Transverse colon (tissue), 4 donors: Measurements from ENCODE around the gene FARP1. TPM values are rescaled to one million over a fixed set of nuclear protein-coding genes. Genes with fewer than 3 reads are reported as not detected.

Experiments used
- DNase-seq: peaks from one replicate; pipeline ENCODE4 v3.0.0-alpha.2; 2019
- H3K27ac ChIP-seq, 4 donors: fragments of 200-600 bp; sonication (generic); 2 replicates each; pipeline ENCODE4 v1.5.1; 2016 to 2018; ENCODE audit warnings: inconsistent platforms in 4 of 4
- H3K27me3 ChIP-seq: fragments of 200-600 bp; sonication (generic); 2 replicates; pipeline ENCODE4 v1.5.1; 2017; ENCODE audit warnings: inconsistent platforms
- H3K36me3 ChIP-seq, 4 donors: fragments of 200-600 bp; sonication (generic); 2 replicates each; pipeline ENCODE4 v1.5.1; 2017 to 2019; ENCODE audit warnings: inconsistent platforms in 4 of 4
- H3K4me1 ChIP-seq, 4 donors: fragments of 200-600 bp; sonication (generic); 2 replicates each; pipeline ENCODE4 v1.5.1; 2017 to 2020; ENCODE audit warnings: inconsistent platforms in 4 of 4
- H3K4me3 ChIP-seq, 4 donors: fragments of 200-600 bp; sonication (generic); 1 replicate in 1 of 4; 2 replicates in 3 of 4; pipeline versions ENCODE4 v1.5.1 to v1.6.1; 2017 to 2019; ENCODE audit warnings: inconsistent platforms in 4 of 4
- H3K9me3 ChIP-seq, 2 donors: fragments of 200-600 bp; sonication (generic); 2 replicates each; pipeline ENCODE4 v1.5.1; 2017 to 2019; ENCODE audit warnings: inconsistent platforms in 2 of 2
- CTCF ChIP-seq, 5 experiments: fragments of 200-600 bp in 3 of 5; fragments of 450-650 bp in 2 of 5; sonication (generic) in 3 of 5; IDR thresholded peaks; 1 replicate in 2 of 5; 2 replicates in 3 of 5; pipeline ENCODE4 v1.5.1; 2016 to 2017; ENCODE audit warnings: antibody characterized with exemption in 5 of 5, inconsistent platforms in 3 of 5, mild to moderate bottlenecking in 2 of 5, moderate library complexity in 1 of 5
- EP300 ChIP-seq: sonication (generic); formaldehyde crosslinking; IDR thresholded peaks from one replicate; pipeline ENCODE4 v1.6.1; 2017; ENCODE audit warnings: antibody characterized with exemption, low read depth
- POLR2A ChIP-seq: fragments of 450-650 bp; IDR thresholded peaks from one replicate; pipeline ENCODE4 v1.6.1; 2016; ENCODE audit warnings: antibody characterized with exemption, mild to moderate bottlenecking, moderate library complexity
- POLR2AphosphoS5 ChIP-seq, 3 donors: sonication (generic); formaldehyde crosslinking; IDR thresholded peaks; one replicate each; pipeline ENCODE4 v1.6.1; 2016; ENCODE audit warnings: antibody characterized with exemption in 3 of 3
- WGBS, 2 donors: methylation state at CpG; one replicate each; pipeline ENCODE4 v1.1.5; 2018; ENCODE audit warnings: low coverage in 1 of 2; 5-methylcytosine and 5-hydroxymethylcytosine counted together
- in situ Hi-C, 4 donors: fragments of 200-750 bp; cut with MboI; loops; one replicate each; pipeline versions ENCODE4 v1.15.0 to v1.15.1; 2017; ENCODE audit warnings: low sequenced_read_pairs in 3 of 4, low pct_ligation_motif_present in 1 of 4, low pct_unique_long_range_greater_than_20kb in 1 of 4
- intact Hi-C: fragments of 100-400 bp; cut with DNase I; formaldehyde crosslinking; loops from one replicate; pipeline ENCODE4 v1.15.1; 2023; ENCODE audit warnings: low total_unique reads
- total RNA-seq, 4 donors: library from RNA; depleted of rRNA; stranded (reverse); fragments of >200 nt; gene quantifications; one replicate each; pipeline ENCODE4 v1.1.0, GENCODE V29; 2016

Gene FARP1
- total RNA-seq, 4 donors from 2014 or later: 32.8 to 41.8 (median 38.3) TPM

GRCh38 chr13:98254513-98254912 is 111.6 kb downstream of the FARP1 start:
- intact Hi-C loops: no loop called here
- TF ChIP-seq EP300: no peak
- TF ChIP-seq POLR2A: no peak
- no peak for TF ChIP-seq POLR2AphosphoS5 (IDR thresholded peaks at IDR 0.05)
- no peak for TF ChIP-seq CTCF (IDR thresholded peaks at IDR 0.05)
- Histone ChIP-seq H3K27ac (no peak overlapping the region), H3K36me3 (no peaks in the 10 kb centered on the region), H3K4me3 (no peak overlapping the region), H3K4me1 (peaks cover 0 to 11% (median 0%) of the 10 kb centered on the region in 4 donors), H3K27me3 (no peaks in the 10 kb centered on the region), H3K9me3 (no peaks in the 10 kb centered on the region)
- in situ Hi-C loops: no loop called here
- DNase-seq: no peak
- WGBS, 2 donors: 72 to 100% methylated on average over 2 of the region's 2 CpGs

- Histone ChIP-seq H3K27me3 (no peaks in the 10 kb centered on the region), H3K4me3 (no peak overlapping the region), H3K9me3 (no peaks in the 10 kb centered on the region), H3K4me1 (peaks cover 0 to 18% (median 3%) of the 10 kb centered on the region in 4 donors), H3K36me3 (no peaks in the 10 kb centered on the region), H3K27ac (no peak overlapping the region)
- no peak for DNase-seq
- intact Hi-C loops (no loop called here), in situ Hi-C loops (no loop called here)
- 78 to 83% methylated on average over 4 of the region's 4 CpGs for WGBS, 2 donors
- no peak for TF ChIP-seq POLR2AphosphoS5 (IDR thresholded peaks at IDR 0.05)
- TF ChIP-seq EP300: no peak
- no peak for TF ChIP-seq POLR2A
- no peak for TF ChIP-seq CTCF (IDR thresholded peaks at IDR 0.05)
Observed at GRCh38 chr13:98258226-98258625, 115.3 kb downstream of the FARP1 start.

DNA sequence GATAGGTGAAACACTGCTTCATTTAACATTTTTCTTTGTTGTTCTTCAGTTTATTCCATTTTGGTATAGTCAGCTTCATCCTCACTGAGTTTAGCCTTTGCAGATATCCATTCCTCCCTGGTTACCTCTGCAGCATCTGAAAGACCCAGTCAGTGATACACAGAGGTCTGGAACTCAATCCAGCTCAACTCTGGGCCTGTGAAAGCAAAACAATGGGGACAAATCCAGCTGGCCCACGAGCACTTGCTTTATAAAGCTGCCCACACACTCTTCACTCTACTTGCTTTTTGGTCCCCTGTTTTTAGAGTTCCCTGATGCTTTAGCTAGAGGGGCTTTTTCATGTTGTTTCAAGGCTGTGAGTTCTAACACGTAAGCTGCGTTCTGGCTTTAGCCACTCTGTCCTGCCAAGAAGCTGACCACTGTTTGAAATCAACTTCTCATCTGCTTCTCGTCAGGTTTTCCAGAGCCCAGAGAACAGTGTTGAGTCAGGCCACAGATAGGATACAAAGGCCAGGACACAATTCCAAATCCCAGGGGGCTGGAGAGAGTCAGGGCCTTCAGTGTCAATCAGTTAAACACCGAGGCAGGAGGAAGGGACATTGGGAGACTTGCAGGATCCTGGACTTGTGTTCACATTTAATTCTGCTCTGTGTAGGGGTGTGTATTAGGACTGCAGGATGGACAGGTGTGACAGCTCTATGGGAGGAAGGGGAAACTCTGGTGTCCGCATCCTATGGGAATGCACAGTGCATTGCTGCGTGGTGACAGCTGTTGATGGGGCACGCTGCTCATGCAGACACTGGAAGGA is 117.7 kb downstream of the FARP1 start:
- Histone ChIP-seq H3K4me3 (no peak overlapping the region), H3K36me3 (no peaks in the 10 kb centered on the region), H3K27me3 (no peaks in the 10 kb centered on the region), H3K9me3 (no peaks in the 10 kb centered on the region), H3K27ac (peak overlapping the region in 3 of 4 donors; percentile 6 to 63 (median 46)), H3K4me1 (peaks cover 0 to 18% (median 3%) of the 10 kb centered on the region in 4 donors)
- TF ChIP-seq EP300 (no peak), POLR2AphosphoS5 (IDR thresholded peaks at IDR 0.05) (peak in 1 of 3 donors; percentile 56)
- intact Hi-C loops: no loop called here
- no peak for DNase-seq
- 70% methylated on average over 8 of the region's 8 CpGs; no CpG with 5 or more reads in 1 of the 2 donors for WGBS, 2 donors
- in situ Hi-C loops: no loop called here

GRCh38 chr13:98261165-98261702 is 118.3 kb downstream of the FARP1 start:
- no peaks in the 10 kb centered on the region for H3K9me3 ChIP-seq
- H3K27me3 ChIP-seq: no peaks in the 10 kb centered on the region
- peaks cover 1 to 21% (median 7%) of the 10 kb centered on the region in 4 donors for H3K4me1 ChIP-seq
- no peak overlapping the region for H3K4me3 ChIP-seq
- DNase-seq: no peak
- H3K36me3 ChIP-seq: no peaks in the 10 kb centered on the region
- H3K27ac ChIP-seq: peak overlapping the region in 2 of 4 donors; percentile 46 to 63
- in situ Hi-C loops: no loop called here
- no peak for TF ChIP-seq EP300
- no peak for TF ChIP-seq POLR2A
- no peak for TF ChIP-seq CTCF (IDR thresholded peaks at IDR 0.05)
- TF ChIP-seq POLR2AphosphoS5 (IDR thresholded peaks at IDR 0.05): no peak
- intact Hi-C loops: no loop called here
- WGBS, 2 donors: 57 to 87% methylated on average over 2 to 6 of the region's 6 CpGs
